Activated naive CD4-positive, alpha-beta T cell treated with anti-CD3 and anti-CD28 coated beads, Interleukin-2, amount 10 ng/mL, durations not matched to agents 7 days and 5 days (primary cell): ENCODE data around the gene ZSWIM5.
"Not testable (repeated sequence)": the region's sequence is repeated elsewhere in the genome, so short reads cannot be mapped to it uniquely, and the experiment has no call there.

Experiments used
- CTCF ChIA-PET: fragments of 350-600 bp; sonication (Branson Sonifier 250); formaldehyde crosslinking; loops from one replicate; lab custom pipeline; 2021; ENCODE audit warnings: antibody characterized with exemption; lab: Charles Lee
- DNase-seq: peaks from one replicate; pipeline ENCODE4 v3.0.0-alpha.2; 2020
- H3K27ac Mint-ChIP-seq: one replicate; pipeline ENCODE4 v1.8.0; 2021; ENCODE audit warnings: mild to moderate bottlenecking, moderate library complexity, mixed read lengths
- H3K27me3 Mint-ChIP-seq: one replicate; pipeline ENCODE4 v1.8.0; 2021; ENCODE audit warnings: mild to moderate bottlenecking, mixed read lengths
- H3K36me3 Mint-ChIP-seq: one replicate; pipeline ENCODE4 v1.8.0; 2021; ENCODE audit warnings: mixed read lengths
- H3K4me1 Mint-ChIP-seq: one replicate; pipeline ENCODE4 v1.8.0; 2021; ENCODE audit warnings: mixed read lengths
- H3K4me3 Mint-ChIP-seq: one replicate; pipeline ENCODE4 v1.8.0; 2021; ENCODE audit warnings: mild to moderate bottlenecking, moderate library complexity, mixed read lengths
- H3K9me3 Mint-ChIP-seq: one replicate; pipeline ENCODE4 v1.8.0; 2021; ENCODE audit warnings: mixed read lengths

Gene ZSWIM5

GRCh38 chr1:45146833-45147232, 59.6 kb downstream of the ZSWIM5 start:
- CTCF ChIA-PET: interaction anchor here (0.6 kb wide), 1 partner anchor 247 kb away, joined by 3 read pairs; no protein-coding TSS in a partner anchor
- H3K9me3 Mint-ChIP-seq: no peaks in the 10 kb centered on the region
- no peak overlapping the region for H3K27ac Mint-ChIP-seq
- no peak overlapping the region for H3K4me3 Mint-ChIP-seq
- no peaks in the 10 kb centered on the region for H3K36me3 Mint-ChIP-seq
- peaks cover 3% of the 10 kb centered on the region for H3K4me1 Mint-ChIP-seq
- H3K27me3 Mint-ChIP-seq: peaks cover 4% of the 10 kb centered on the region
- no peak for DNase-seq

GRCh38 chr1:45141247-45142003, 65.0 kb downstream of the ZSWIM5 start:
- CTCF ChIA-PET: no interaction called here
- no peaks in the 10 kb centered on the region for H3K36me3 Mint-ChIP-seq
- peaks cover 3% of the 10 kb centered on the region for H3K4me1 Mint-ChIP-seq
- H3K27me3 Mint-ChIP-seq: peaks cover 9% of the 10 kb centered on the region
- H3K4me3 Mint-ChIP-seq: no peak overlapping the region
- H3K9me3 Mint-ChIP-seq: no peaks in the 10 kb centered on the region
- no peak for DNase-seq
- no peak overlapping the region for H3K27ac Mint-ChIP-seq

- H3K4me3 Mint-ChIP-seq: no peak overlapping the region
- no peaks in the 10 kb centered on the region for H3K9me3 Mint-ChIP-seq
- CTCF ChIA-PET: no interaction called here
- H3K27me3 Mint-ChIP-seq: peaks cover 6% of the 10 kb centered on the region
- no peak for DNase-seq
- H3K36me3 Mint-ChIP-seq: no peaks in the 10 kb centered on the region
- H3K4me1 Mint-ChIP-seq: no peaks in the 10 kb centered on the region
- no peak overlapping the region for H3K27ac Mint-ChIP-seq
These were observed 69.4 kb downstream of the ZSWIM5 start for GRCh38 chr1:45136984-45137383.

- H3K4me1 Mint-ChIP-seq: no peaks in the 10 kb centered on the region
- no peak overlapping the region for H3K4me3 Mint-ChIP-seq
- H3K27ac Mint-ChIP-seq: no peak overlapping the region
- no peaks in the 10 kb centered on the region for H3K9me3 Mint-ChIP-seq
- CTCF ChIA-PET: interaction anchor here (0.8 kb wide), 1 partner anchor 41 kb away, joined by 3 read pairs; no protein-coding TSS in a partner anchor
- H3K27me3 Mint-ChIP-seq: no peaks in the 10 kb centered on the region
- no peaks in the 10 kb centered on the region for H3K36me3 Mint-ChIP-seq
- no peak for DNase-seq
These were observed 71.1 kb downstream of the ZSWIM5 start for GRCh38 chr1:45135316-45135715.

- Mint-ChIP-seq H3K4me1 (no peaks in the 10 kb centered on the region), H3K9me3 (no peaks in the 10 kb centered on the region), H3K4me3 (no peak overlapping the region), H3K36me3 (no peaks in the 10 kb centered on the region), H3K27ac (no peak overlapping the region), H3K27me3 (no peaks in the 10 kb centered on the region)
- CTCF ChIA-PET: no interaction called here
- DNase-seq: no peak
These were observed 71.9 kb downstream of the ZSWIM5 start for GRCh38 chr1:45134461-45134873.

- DNase-seq, H3K9me3 Mint-ChIP-seq, H3K4me3 Mint-ChIP-seq, H3K27me3 Mint-ChIP-seq, H3K4me1 Mint-ChIP-seq, H3K27ac Mint-ChIP-seq, H3K36me3 Mint-ChIP-seq, CTCF ChIA-PET: not testable (repeated sequence)
These were observed 73.7 kb downstream of the ZSWIM5 start for GRCh38 chr1:45132719-45133118.

GRCh38 chr1:45123358-45123757, 83.0 kb downstream of the ZSWIM5 start:
- CTCF ChIA-PET: no interaction called here
- Mint-ChIP-seq H3K27me3 (no peaks in the 10 kb centered on the region), H3K27ac (no peak overlapping the region)

GRCh38 chr1:45122724-45123123, 83.7 kb downstream of the ZSWIM5 start:
- Mint-ChIP-seq H3K27ac (no peak overlapping the region), H3K36me3 (no peaks in the 10 kb centered on the region), H3K9me3 (no peaks in the 10 kb centered on the region), H3K4me3 (no peak overlapping the region), H3K27me3 (no peaks in the 10 kb centered on the region), H3K4me1 (no peaks in the 10 kb centered on the region)
- CTCF ChIA-PET: no interaction called here
- DNase-seq: no peak

More at GRCh38 chr1:45123358-45123757, 83.0 kb downstream of the ZSWIM5 start:
- H3K4me3 Mint-ChIP-seq: no peak overlapping the region
- H3K4me1 Mint-ChIP-seq: no peaks in the 10 kb centered on the region
- H3K36me3 Mint-ChIP-seq: no peaks in the 10 kb centered on the region
- H3K9me3 Mint-ChIP-seq: no peaks in the 10 kb centered on the region
- DNase-seq: no peak

- H3K27ac Mint-ChIP-seq: no peak overlapping the region
- no peak for DNase-seq
- CTCF ChIA-PET: no interaction called here
- peaks cover 14% of the 10 kb centered on the region for H3K4me1 Mint-ChIP-seq
- peaks cover 2% of the 10 kb centered on the region for H3K9me3 Mint-ChIP-seq
- no peaks in the 10 kb centered on the region for H3K27me3 Mint-ChIP-seq
- no peaks in the 10 kb centered on the region for H3K36me3 Mint-ChIP-seq
- no peak overlapping the region for H3K4me3 Mint-ChIP-seq
These were observed 88.6 kb downstream of the ZSWIM5 start for GRCh38 chr1:45117766-45118165.

- Mint-ChIP-seq H3K4me1 (peaks cover 14% of the 10 kb centered on the region), H3K27ac (no peak overlapping the region), H3K9me3 (peaks cover 2% of the 10 kb centered on the region), H3K36me3 (no peaks in the 10 kb centered on the region), H3K4me3 (no peak overlapping the region), H3K27me3 (no peaks in the 10 kb centered on the region)
- no peak for DNase-seq
- CTCF ChIA-PET: no interaction called here
These were observed 89.6 kb downstream of the ZSWIM5 start for GRCh38 chr1:45116820-45117219.

- Mint-ChIP-seq H3K27me3 (no peaks in the 10 kb centered on the region), H3K4me1 (peaks cover 14% of the 10 kb centered on the region), H3K4me3 (no peak overlapping the region), H3K9me3 (peaks cover 2% of the 10 kb centered on the region), H3K36me3 (no peaks in the 10 kb centered on the region), H3K27ac (no peak overlapping the region)
- no peak for DNase-seq
- CTCF ChIA-PET: no interaction called here
These were observed 90.1 kb downstream of the ZSWIM5 start for GRCh38 chr1:45116340-45116739.

- CTCF ChIA-PET, H3K27me3 Mint-ChIP-seq, H3K9me3 Mint-ChIP-seq, H3K4me3 Mint-ChIP-seq, DNase-seq, H3K27ac Mint-ChIP-seq, H3K36me3 Mint-ChIP-seq: not testable (repeated sequence)
- H3K4me1 Mint-ChIP-seq: peaks cover 14% of the 10 kb centered on the region
These were observed 91.2 kb downstream of the ZSWIM5 start for GRCh38 chr1:45115198-45115597.

GRCh38 chr1:45112661-45113060, 93.7 kb downstream of the ZSWIM5 start:
- H3K27ac Mint-ChIP-seq: no peak overlapping the region
- peaks cover 14% of the 10 kb centered on the region for H3K4me1 Mint-ChIP-seq
- no peak overlapping the region for H3K4me3 Mint-ChIP-seq
- H3K27me3 Mint-ChIP-seq: no peaks in the 10 kb centered on the region
- no peak for DNase-seq
- H3K36me3 Mint-ChIP-seq: no peaks in the 10 kb centered on the region
- H3K9me3 Mint-ChIP-seq: peaks cover 2% of the 10 kb centered on the region
- CTCF ChIA-PET: no interaction called here

GRCh38 chr1:45111239-45111638, 95.2 kb downstream of the ZSWIM5 start:
- no peak overlapping the region for H3K27ac Mint-ChIP-seq
- no peak overlapping the region for H3K4me3 Mint-ChIP-seq
- H3K4me1 Mint-ChIP-seq: peaks cover 6% of the 10 kb centered on the region
- H3K36me3 Mint-ChIP-seq: no peaks in the 10 kb centered on the region
- H3K9me3 Mint-ChIP-seq: peaks cover 3% of the 10 kb centered on the region
- CTCF ChIA-PET: no interaction called here
- no peak for DNase-seq
- no peaks in the 10 kb centered on the region for H3K27me3 Mint-ChIP-seq

- no peaks in the 10 kb centered on the region for H3K36me3 Mint-ChIP-seq
- H3K9me3 Mint-ChIP-seq: peaks cover 3% of the 10 kb centered on the region
- H3K4me3 Mint-ChIP-seq: no peak overlapping the region
- H3K27ac Mint-ChIP-seq: no peak overlapping the region
- no peaks in the 10 kb centered on the region for H3K4me1 Mint-ChIP-seq
- no peak for DNase-seq
- CTCF ChIA-PET: interaction anchor here (0.6 kb wide), 1 partner anchor 101 kb away, joined by 4 read pairs; no protein-coding TSS in a partner anchor
- H3K27me3 Mint-ChIP-seq: no peaks in the 10 kb centered on the region
These were observed 98.6 kb downstream of the ZSWIM5 start for GRCh38 chr1:45107782-45108181.
